HG03354 (cell line): Measurements from ENCODE around the gene TXN.
A peak's percentile ranks its signal among the peaks of the same experiment; 100 is the strongest.
"Not testable (repeated sequence)": the region's sequence is repeated elsewhere in the genome, so short reads cannot be mapped to it uniquely, and the experiment has no call there.

Experiments used
- ATAC-seq: cut with Tn5 transposase; IDR thresholded peaks from one replicate; pipeline ENCODE4 v1.9.1; 2021; ENCODE audit warnings: mild to moderate bottlenecking; ENCODE audit not compliant: unreplicated experiment, poor library complexity, severe bottlenecking

TXN gene

DNA sequence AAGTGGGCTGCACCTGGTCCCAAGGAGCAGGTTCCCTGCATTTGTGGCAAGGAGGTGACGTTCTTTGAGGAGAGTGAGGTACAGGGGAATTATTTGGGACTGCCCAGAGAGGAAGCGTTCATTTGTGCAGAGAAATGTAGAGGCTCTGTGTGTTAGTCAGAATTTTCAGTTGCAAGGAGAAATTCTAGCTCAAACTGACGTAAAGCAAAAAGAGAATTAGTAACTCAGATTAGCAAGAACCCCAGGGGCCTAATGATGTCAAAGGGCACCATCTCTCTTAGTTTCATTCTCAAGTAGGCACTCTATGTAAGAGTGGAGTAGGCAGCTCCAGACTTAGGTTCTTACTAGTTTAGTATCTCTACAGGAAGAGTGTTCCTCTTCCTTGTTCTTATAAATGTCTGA, 2.4 kb upstream of the TXN start:
- ATAC-seq: no peak

DNA sequence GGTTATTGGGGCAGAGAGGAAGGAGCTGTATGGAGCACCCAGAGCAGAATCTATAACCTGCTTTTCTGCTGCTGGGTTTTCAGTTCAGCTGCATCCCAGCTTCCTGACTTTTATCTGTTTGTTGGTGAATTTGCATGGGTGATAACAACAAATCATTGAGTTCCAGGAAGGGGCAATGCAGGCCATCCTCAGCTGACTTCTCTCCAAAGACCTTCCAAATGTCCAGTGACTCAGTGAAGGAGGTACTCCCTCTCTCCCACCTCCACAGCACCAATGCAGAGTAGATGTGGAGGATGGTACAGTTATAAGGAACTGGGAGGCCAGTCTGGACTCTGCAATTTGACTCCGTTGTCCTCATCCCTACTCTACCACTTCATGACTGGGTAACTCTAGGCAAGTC, 1.6 kb upstream of the TXN start:
- ATAC-seq: no peak

DNA sequence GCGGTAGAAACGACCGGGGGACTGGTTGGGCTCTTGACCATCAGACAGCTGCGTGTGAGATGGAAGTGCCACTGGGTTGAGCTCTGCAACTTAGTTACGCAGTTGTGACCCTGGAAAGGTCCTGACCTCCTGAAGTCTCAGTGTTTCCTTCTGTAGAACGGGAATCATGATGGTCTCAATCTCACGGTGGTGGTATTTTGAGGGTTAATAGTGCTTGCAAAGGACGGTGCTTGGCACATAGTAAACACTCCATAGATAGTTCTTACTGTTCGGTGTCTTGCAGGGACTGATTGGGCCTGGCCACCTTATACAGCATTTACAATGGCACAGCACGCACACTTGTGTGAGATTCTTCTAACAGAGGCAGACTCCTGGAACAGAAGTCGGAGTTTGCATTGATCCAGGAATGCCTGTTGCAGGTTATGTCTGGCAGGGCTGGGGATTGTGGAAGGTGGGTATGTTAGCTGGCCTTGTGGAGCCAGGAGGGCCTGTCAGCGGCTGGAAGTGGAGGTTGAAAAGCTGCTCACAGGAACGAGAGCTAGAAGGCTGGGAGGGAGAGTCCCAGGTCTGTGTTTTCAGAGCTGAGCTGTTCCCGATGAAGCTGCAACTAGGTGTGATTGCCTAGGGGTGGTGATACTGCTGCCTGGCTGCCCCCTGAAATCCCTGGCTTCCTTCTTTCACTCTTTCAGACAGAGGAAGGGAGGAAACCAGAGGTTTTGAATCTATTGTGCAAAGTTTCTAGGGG, 962 bp upstream of the TXN start:
- ATAC-seq: peak; percentile 11

DNA sequence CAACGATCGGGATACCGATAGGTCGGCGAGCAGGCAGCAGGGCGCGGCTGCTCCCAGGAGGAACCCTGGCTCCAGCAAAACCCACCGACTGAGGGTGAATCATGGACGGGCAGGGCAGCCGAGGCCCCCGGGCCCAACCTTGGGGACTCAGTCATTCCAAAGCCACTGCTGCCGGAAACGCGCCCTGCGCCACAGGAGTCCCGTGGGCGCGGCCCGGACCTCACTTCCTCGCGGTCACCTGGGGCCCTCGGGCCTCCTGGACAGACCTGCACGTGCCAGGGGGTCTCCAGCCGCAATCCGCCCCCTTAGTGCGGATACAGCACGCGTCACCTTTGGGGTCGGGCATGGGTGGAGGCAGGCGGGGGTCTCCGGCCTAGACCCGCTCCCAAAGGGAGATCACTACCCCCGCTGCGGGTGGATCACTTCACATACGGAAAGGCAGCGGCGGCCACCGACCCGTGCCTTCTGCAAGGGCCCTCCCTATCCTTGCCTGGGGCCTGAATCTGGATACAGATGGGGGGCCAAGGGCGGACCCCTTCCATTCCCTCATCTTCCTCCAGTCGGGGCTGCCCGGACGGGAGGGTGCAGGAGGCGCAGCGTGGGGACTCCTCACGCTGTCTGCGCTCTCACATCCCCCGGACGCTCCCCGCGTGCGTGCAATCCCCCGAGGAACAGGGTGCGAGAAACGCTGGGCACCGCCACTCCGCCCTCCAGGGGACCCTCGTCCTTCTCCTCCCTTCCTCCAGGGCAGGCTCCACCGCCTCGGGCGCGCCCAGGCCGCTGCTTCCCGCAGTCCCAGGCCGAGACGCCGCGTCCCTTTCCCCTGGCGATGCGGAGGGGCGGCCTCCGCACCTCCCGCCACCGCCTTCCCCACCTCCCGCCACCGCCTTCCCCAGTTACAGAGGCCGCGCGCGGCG, 586 bp downstream of the TXN start:
- peak; percentile 35 for ATAC-seq

DNA sequence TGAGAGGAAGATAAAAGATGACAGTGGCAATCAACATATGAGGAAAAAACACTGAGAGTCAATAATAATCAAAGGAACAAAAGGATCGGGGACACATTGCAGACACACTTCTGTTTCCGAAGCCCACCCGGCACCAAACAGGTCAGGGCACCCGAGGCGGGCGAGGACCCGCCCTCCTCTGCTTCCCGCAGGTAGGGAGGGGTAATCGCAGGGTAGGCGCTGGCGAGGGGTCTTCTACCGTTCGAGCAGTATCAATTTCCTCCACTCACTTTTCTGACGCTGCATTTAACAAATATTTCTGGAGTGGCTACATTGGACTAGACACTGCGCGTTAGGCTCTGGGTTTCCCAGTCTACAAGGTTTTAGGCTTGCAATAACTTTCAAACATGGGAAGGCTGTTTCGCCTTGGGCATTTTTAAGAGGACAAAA, 1.3 kb downstream of the TXN start:
- ATAC-seq: no peak

DNA sequence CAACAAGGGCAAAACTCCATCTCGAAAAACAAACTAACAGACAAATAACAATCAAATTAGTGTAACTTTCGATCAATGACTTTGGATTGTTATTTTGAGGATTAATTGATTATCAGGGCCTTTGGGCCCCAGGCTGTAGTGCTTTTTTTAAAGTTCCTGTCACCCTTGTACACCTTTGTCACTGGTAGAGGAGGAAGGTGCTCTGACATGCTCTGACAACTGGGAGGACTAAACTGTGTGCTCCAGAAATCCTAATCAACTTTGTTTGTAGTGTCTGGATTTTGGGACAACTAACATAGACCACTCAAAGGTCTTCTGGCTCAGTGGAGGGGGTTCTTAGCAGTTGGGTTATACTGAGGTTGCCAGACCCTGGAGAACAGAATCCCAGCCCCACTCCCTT, 1.8 kb downstream of the TXN start:
- ATAC-seq: no peak

DNA sequence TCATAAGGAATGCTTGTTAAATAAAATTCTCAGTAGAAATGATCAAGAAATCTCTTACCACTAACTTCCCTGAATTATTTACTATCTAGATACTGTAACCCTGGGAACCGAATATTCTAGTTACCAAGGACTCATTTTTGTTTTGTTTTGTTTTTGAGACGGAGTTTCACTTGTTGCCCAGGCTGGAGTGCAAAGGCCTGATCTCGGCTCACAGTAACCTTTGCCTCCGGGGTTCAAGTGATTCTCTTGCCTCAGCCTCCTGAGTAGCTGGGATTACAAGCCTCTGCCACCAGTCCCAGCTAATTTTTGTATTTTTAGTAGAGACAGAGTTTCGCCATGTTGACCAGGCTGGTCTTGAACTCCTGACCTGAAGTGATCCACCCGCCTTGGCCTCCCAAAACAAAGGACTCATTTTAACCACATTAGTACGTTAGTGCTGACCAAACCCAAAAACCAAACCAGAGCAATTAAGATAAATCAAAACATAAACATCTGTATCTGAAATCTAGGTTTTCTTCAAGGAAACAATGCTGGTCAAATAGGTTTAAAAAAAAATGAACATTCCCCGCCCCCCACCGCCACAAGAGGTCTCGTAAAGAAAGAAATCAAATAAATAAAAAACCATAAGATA, 3.7 kb downstream of the TXN start:
- no peak for ATAC-seq

DNA sequence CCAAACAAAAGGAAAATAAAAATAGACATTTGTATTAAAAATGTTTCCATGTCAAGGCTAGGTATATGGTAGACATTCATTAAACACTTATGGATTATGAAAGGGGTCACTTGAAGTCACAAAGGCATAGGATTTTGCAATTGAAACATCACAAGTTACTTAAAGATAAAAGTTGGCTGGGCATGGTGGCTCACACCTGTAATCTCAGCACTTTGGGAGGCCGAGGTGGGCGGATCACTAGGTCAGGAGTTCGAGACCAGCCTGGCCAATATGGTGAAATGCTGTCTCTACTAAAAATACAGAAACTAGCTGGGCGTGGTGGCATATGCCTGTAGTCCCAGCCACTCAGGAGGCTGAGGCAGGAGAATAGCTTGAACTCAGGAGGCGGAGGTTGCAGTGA, 4.5 kb downstream of the TXN start:
- not testable (repeated sequence) for ATAC-seq

DNA sequence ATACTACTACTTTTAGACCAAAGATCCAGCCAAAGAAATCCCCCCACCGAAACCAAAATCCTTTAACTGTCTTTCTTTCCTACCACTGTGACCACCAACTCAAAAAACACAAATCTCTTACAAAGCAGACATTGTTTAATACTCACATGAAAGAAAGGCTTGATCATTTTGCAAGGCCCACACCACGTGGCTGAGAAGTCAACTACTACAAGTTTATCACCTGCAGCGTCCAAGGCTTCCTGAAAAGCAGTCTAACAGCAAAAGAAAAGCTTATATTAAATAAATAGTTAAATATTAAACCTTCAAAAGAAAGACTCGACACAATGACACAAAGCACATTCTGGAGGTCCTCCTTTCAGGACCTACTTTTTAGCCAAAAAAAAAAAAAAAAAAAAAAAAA, 5.1 kb downstream of the TXN start:
- ATAC-seq: no peak

DNA sequence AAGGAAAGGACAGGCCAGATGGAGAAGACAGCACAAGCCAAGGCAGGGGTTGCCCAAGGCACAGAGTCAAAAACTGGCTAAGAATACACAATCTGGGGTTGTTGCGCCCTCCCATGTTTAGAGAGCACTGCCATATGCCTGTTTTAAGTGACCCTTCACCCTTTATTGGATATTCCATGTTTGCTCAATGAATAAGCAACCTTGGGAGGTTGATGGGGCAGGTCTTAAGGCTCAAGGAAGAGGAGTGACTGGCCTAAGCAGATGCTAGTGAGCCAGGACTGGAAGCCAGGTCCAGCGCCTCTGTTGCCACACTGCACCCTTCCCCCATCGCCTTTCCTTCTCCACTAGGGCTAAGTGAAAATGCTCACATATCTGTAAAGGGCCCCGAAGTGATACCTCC, 6.7 kb downstream of the TXN start:
- ATAC-seq: no peak

DNA sequence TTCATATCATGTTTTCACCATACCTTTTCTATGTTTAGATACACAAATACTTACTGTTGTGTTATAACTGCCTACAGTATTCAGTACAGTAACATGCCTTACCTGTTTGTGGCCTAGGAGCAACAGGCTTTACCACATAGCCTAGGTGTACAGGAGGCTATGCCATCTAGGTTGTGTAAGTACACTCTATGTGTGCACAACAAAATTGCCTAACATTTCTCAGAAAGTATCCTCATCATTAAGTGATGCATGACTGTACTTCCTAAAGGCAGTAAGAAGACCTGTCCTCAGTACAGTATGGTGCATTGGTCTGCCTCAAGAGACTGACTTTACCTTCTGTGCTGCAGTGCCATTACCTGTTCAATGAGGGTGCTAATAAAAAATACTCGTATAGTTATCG, 7.9 kb downstream of the TXN start:
- no peak for ATAC-seq

DNA sequence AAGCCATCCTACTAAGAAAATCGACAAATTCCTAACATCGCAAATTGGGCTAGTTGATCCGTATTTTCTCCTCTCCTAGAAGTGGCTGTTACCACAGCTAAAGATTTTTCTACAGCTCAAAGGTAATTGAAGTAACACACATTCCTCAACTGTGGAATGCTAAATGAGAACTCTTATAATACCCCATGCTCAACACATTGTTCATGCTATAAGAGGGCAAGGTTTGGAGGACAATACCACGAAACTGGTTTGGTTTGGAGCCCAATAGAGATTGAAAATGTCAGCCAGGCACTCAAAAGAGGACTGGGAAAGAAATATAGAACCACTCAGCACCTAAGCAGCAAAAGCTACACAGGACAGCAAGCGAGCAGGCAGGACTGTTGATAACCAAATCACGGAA, 10.1 kb downstream of the TXN start:
- ATAC-seq: no peak

DNA sequence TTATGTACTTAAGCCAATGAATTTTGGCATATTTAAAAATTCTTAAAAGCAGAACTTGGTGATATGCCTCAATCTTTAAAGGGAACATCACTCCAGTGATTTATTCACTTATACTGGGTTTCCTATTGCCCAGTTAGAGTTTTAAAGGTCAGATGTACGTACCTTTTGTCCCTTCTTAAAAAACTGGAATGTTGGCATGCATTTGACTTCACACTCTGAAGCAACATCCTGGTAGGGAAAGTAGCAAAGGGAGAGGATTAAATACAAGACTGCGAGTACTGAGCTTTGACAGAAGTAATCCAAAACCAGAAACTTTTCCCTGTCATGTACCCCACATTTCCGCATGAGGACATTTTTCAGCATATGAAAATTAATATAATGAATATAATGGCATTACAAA, 11.7 kb downstream of the TXN start:
- no peak for ATAC-seq

DNA sequence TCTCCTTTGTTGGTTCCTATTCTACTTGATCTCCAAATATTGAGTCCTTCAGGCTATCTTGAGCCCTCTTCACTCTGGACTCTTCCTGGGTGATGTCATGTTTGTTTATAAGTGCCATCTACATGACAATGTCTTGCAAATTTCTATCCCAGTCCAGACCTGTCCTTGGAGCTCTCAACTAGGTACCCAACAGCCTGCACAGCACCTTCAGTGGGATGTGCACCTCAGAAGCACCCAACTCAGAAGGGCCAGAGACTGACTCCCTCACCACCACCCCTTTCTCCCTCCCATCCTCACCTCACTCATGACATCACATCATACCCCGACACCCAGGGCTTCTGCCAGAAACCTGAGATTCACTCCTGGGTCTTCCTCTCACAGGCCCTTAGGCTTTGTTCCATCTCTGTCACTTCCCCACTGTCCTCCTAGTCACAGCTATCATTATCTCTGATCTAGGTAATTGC, 14.4 kb downstream of the TXN start:
- ATAC-seq: no peak

DNA sequence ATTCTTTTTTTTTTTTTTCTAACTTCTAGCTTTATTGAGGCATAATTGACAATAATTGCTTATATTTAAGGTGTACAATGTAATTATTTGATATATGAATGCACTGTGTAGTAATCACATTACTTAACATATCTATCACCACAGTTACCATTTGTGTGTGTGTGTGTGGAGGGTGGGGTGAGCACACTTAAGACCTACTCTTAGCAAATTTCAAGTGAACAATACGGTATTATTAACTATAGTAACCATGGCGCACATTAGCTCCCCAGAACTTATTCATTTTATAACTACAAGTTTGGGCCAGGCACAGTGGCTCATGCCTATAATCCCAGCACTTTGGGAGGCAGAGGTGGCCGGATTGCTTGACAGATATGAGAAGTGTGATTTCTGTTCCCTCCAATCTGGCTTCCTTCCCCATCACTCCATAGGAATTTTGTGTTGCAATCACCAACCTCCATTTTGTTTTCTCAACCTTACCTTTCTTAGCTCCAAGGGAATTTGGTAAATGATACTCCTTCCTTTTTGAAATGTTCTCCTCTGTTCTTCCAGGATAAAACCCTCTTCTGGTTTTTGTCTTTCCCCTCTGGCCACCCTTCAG, 14.9 kb downstream of the TXN start:
- ATAC-seq: no peak

DNA sequence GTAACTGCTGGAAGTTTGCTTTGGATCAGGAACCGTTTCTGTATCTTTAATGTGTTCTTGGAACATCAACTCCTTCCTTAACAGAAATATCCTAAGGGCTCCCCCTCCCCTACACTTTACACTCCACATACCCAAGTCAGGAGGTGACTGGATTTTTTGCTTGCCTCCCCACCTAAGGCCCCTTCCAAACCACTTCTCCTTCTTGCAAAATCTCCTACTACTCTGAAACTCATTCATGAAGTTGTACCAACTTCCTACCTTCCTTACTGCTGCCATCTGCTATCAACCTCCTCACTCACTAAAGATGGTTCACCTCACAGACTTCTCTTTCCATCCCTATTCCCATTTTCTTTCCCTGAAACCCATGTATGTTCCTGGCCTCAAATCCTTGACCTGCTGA, 16.1 kb downstream of the TXN start:
- ATAC-seq: no peak

DNA sequence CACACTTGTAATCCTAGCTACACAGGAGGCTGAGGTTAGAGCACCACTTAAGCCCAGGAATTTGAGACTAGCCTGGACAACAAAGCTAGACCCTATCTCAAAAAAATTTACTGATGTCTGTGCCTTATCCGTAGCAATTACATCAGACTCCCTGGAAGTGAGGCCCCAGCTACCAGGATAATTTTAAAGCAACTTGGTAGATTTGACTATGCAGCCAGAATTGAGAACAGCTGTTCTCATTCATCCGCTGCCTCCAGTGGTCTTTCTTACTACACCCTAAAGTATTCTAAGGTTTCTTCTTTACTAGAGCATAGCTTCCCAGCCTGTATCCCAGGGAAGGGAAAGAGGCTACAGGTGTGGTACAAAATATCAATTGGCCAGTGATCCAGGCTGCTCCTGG, 28.0 kb downstream of the TXN start:
- no peak for ATAC-seq

DNA sequence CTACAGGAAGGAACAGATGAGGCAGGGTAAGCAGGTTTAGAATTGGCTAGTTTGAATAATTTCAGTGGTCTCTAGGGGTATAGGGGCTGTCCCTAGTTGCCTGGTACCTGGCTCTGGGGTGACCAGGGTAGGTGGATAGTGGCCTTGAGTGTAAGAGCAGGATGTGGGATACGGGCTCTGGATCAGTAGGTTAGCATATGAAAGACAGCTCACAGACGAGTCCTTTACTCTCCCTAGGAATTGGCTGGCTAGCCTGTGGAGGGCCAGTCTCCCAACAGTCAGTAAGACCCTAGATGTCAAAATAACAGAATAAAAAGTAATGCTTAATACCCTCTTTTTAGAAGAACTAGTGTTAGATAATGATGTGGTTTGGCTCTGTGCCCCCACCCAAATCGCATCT, 31.7 kb downstream of the TXN start:
- ATAC-seq: no peak

DNA sequence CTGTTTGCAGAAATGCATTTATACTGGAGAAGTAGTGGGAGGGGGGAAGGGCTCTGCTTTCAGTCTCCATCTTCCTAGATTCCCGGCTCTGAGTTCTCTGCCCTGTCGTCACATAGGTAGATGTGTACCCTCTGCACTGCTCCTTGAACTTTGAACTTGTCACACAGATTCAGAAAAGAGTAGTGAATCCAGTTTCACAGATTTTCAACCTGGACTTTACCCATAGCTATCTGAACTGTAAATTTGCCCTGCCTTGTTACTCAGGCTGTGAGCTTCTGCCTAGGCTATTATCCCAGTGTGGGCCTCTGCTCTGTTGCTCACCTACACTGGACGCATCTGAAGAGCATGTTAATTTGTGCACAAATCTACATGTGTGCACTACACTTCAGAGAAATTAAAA, 35.5 kb downstream of the TXN start:
- ATAC-seq: no peak

DNA sequence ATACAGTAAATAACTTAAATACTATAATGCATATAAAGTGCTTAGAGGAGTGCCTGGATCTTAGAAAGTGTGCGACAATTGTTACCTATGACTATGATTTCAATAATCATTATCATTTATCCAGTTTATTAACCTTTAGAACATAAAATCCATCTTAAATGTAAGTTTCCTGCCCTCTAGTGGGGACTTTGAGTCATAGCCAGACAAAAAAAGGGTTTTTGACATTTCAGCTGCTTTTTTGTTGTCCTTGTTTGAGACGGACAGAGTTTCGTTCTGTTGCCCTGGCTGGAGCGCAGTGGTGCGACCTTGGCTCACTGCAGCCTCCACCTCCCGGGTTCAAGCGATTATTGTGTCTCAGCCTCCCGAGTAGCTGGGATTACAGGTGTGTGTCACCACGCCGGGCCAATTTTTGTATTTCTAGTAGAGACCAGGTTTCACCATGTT, 38.6 kb downstream of the TXN start:
- ATAC-seq: no peak
